Large intestine (tissue), 3 donors: ENCODE results near the gene MON2. TPM values are rescaled to one million over a fixed set of nuclear protein-coding genes. Genes with fewer than 3 reads are reported as not detected.
"Not testable (repeated sequence)": the region's sequence is repeated elsewhere in the genome, so short reads cannot be mapped to it uniquely, and the experiment has no call there.

Experiments used
- DNase-seq, 2 donors: peaks; one replicate each; pipeline versions ENCODE4 v3.0.0 to v3.0.0-alpha.2; 2013
- H3K27ac ChIP-seq: one replicate; pipeline ENCODE4 v1.5.1; 2013; ENCODE audit warnings: low read length
- H3K27me3 ChIP-seq: 2 replicates; pipeline ENCODE4 v1.6.1; 2013; ENCODE audit warnings: low read length; ENCODE audit not compliant: control insufficient read depth, insufficient read depth
- H3K36me3 ChIP-seq: 2 replicates; pipeline ENCODE4 v1.6.1; 2013; ENCODE audit warnings: low read length; ENCODE audit not compliant: control insufficient read depth, insufficient read depth
- H3K4me1 ChIP-seq: one replicate; pipeline ENCODE4 v1.6.1; 2013; ENCODE audit warnings: low read length; ENCODE audit not compliant: control insufficient read depth, insufficient read depth
- H3K4me3 ChIP-seq: one replicate; pipeline ENCODE4 v1.5.1; 2013; ENCODE audit warnings: low read length
- H3K9me3 ChIP-seq: one replicate; pipeline ENCODE4 v1.6.1; 2013; ENCODE audit warnings: mild to moderate bottlenecking, low read depth, low read length, moderate library complexity; ENCODE audit not compliant: control insufficient read depth
- WGBS: methylation state at CpG from one replicate; pipeline ENCODE4 v1.1.5; 2013; ENCODE audit warnings: low lambda C conversion rate; ENCODE audit not compliant: insufficient coverage; 5-methylcytosine and 5-hydroxymethylcytosine counted together
- polyA plus RNA-seq: library from polyadenylated mRNA; unstranded; fragments of 120-200 nt; gene quantifications from one replicate; pipeline ENCODE4 v1.2.1, GENCODE V29; 2013

MON2 gene
- polyA plus RNA-seq, 1 donor = 49.1 TPM

DNA sequence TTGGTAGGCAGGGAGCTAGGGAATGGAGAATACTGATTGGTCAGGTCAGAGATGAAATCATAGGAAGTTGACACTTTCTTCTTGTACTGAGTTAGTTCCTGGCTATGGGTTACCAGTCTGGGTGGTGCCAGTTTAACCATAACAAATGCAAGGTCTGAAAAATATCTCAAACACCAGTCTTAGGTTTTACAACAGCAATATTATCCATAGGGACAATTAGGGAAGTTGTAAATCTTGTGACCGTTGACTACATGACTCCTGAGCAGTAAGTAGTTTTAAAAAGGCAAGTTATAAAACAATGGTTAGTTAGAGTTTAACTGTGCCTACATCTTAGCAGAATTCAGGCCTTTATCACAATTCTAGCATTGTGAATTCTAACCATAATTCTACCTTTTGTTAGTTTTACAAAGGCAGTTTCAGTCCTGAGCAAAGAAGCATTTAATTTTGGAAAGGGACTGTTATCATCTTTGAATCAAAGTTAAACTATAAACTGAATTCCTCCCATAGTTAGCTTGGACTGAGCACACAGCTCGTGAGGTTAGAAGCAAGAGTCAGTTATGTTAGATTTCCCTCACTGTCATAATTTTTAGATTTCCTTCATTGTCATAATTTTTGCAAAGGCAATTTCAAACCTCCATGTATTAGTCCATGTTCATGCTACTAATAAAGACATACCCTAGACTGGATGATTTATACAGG, 19.7 kb upstream of the MON2 start:
- no peak overlapping the region for H3K27ac ChIP-seq
- peaks cover 6% of the 10 kb centered on the region for H3K4me1 ChIP-seq
- H3K36me3 ChIP-seq = no peaks in the 10 kb centered on the region
- DNase-seq = peak in 1 of 2 donors; percentile 54
- WGBS = 33% methylated on average over 1 of the region's 2 CpGs
- H3K27me3 ChIP-seq = no peaks in the 10 kb centered on the region
- peaks cover 3% of the 10 kb centered on the region for H3K9me3 ChIP-seq
- H3K4me3 ChIP-seq = no peak overlapping the region

DNA sequence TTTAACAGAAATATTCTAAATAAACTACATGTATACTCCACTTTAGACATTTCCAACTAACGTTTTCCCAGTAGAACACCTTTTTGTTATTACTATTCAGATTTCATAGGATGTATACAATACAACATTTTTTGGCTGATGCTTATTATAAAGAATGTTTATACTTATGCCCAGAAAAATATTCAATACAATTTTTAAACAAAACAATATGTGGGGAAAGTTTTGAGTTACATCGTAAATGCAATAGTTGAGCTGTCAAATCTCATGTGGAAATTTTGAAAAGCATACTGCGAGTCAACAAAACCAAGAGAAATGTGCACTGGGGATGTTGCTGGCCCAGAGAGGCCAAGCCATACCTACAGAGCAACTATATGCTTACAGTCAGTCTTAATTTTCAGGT, 18.2 kb upstream of the MON2 start:
- 100% methylated on average over 2 of the region's 3 CpGs for WGBS
- Histone ChIP-seq H3K27me3 (no peaks in the 10 kb centered on the region), H3K27ac (no peak overlapping the region), H3K9me3 (peaks cover 3% of the 10 kb centered on the region), H3K4me3 (no peak overlapping the region), H3K4me1 (peaks cover 6% of the 10 kb centered on the region), H3K36me3 (no peaks in the 10 kb centered on the region)
- no peak for DNase-seq

DNA sequence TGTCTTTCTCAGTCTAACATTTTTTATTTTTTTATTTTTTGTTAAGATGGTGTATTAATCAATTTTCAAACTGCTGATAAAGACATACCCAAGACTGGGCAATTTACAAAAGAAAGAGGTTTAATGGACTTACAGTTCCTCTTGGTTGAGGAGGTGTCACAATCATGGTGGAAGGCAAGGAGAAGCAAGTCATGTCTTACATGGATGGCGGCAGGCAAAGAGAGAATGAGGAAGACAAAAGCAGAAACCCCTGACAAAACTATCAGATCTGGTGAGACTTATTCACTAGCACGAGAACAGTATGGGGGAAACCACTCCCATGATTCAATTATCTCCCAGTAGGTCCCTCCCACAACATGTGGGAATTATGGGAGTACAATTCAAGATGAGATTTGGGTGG, 11.2 kb upstream of the MON2 start:
- DNase-seq, H3K27me3 ChIP-seq, H3K27ac ChIP-seq, H3K4me1 ChIP-seq, H3K36me3 ChIP-seq, H3K4me3 ChIP-seq, H3K9me3 ChIP-seq: not testable (repeated sequence)
- WGBS = no CpG with 5 or more reads among the region's 2 CpGs

DNA sequence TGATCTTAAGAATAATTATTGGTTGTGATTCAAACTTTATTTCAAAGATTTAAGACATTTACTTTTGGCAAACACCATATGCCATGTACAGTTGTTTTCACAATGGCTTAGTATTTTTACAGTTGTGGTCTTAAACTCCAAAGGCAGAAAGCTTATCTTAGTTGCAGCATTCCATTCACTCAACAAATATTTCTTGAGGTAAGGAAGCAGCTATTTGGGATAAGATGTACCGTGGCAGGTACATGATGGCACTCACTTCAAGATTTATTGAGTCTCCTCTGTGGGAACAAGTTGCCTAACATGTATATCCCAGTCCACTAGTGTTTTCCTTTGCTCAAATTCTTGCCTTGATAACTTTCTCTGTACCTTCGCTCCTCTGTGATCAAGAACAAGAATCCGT, 8.0 kb upstream of the MON2 start:
- H3K9me3 ChIP-seq = peaks cover 6% of the 10 kb centered on the region
- no peaks in the 10 kb centered on the region for H3K4me1 ChIP-seq
- no peaks in the 10 kb centered on the region for H3K36me3 ChIP-seq
- DNase-seq = no peak
- H3K27me3 ChIP-seq = no peaks in the 10 kb centered on the region
- WGBS = no CpG with 5 or more reads among the region's 3 CpGs
- no peak overlapping the region for H3K27ac ChIP-seq
- no peak overlapping the region for H3K4me3 ChIP-seq

DNA sequence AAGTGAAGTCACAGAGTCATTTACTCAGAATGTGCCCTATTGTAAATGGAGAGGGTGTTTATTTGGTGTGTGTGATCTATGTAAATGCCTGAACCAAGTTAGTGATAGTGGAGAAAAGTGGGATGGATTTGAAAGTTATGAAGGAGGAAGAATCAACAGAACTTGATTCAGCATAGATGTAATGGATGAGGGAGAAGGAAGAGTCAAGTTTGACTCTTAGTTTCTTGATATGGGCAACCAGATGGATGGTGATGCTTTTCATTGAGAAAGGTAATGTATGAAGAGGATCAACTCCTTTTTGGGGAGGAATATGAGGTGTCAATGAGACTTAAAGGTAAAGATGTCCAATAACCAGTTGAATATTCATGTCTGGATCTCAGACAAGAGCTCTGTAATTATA, 6.7 kb upstream of the MON2 start:
- Histone ChIP-seq H3K4me3 (no peak overlapping the region), H3K36me3 (no peaks in the 10 kb centered on the region), H3K27ac (no peak overlapping the region), H3K4me1 (no peaks in the 10 kb centered on the region), H3K9me3 (peaks cover 6% of the 10 kb centered on the region), H3K27me3 (no peaks in the 10 kb centered on the region)
- no peak for DNase-seq

DNA sequence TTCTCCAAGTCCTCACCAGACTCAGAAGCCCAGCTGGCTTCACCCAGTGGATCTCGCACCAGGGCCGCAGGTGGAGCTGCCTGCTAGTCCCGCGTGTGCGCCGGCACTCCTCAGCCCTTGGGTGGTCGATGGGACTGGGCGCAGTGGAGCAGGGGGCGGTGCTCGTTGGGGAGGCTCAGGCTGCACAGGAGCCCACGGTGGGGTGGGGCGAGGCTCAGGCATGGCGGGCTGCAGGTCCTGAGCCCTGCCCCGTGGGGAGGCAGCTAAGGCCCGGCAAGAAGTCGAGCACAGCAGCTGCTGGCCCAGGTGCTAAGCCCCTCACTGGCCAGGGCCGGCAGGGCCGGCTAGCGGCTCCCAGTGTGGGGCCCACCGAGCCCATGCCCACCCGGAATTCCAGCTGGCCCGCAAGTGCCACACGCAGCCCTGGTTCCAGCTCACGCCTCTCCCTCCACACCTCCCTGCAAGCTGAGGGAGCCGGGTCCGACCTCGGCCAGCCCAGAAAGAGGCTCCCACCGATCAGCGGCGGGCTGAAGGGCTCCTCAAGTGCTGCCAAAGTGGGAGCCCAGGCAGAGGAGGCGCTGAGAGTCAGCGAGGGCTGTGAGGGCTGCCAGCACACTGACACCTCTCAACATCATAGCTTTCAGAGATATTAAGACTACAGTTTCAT, 5.3 kb upstream of the MON2 start:
- not testable (repeated sequence) for H3K36me3 ChIP-seq, H3K4me1 ChIP-seq, H3K9me3 ChIP-seq, H3K27me3 ChIP-seq, H3K27ac ChIP-seq, DNase-seq, H3K4me3 ChIP-seq
- no CpG with 5 or more reads among the region's 32 CpGs for WGBS

DNA sequence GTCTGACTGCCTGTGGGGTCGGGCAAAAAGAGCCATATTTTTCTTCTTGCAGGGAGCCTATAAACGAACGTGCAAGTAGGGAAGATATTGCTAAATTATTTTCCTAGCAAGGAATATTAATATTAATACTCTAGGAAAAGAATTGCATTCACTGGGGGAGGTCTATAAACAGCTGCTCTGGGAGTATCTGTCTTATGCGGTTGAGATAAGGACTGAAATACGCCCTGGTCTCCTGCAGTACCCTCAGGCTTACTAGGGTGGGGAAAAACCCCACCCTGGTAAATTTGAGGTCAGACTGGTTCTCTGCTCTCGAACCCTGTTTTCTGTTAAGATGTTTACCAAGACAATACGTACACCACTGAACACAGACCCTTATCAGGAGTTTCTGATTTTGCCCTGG, 3.4 kb upstream of the MON2 start:
- H3K4me1 ChIP-seq, H3K36me3 ChIP-seq, H3K4me3 ChIP-seq, H3K27ac ChIP-seq, H3K9me3 ChIP-seq, DNase-seq, H3K27me3 ChIP-seq: not testable (repeated sequence)
- WGBS = 100% methylated on average over 1 of the region's 7 CpGs

DNA sequence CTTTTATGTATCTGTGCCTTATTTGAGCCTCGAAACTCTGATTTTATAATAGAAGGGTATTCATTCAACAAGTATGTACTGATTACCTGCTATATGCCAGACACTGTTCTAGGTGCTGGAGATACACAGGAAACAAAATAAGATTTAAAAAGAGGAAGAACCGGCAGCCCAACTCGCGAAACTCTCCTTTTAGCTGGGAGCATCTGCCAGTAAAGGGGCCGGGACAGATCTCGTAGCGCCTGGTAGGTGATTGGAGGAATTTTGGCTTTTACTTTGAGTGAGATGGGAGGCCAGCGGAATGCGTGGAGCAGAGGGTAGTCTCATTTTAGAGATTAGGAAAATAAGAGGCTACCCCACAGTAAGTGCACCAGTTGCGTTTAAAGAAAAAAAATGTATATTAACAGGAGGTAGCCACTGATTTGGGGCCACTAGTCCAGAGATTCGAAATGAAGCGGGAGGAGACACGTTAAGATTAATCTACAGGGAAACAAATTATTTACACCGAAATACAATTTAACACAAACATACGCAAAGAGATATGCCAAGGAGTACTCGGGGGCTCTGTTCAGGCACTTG, 520 bp upstream of the MON2 start:
- Histone ChIP-seq H3K9me3 (peaks cover 8% of the 10 kb centered on the region), H3K27ac (peak overlapping the region; percentile 93), H3K4me3 (peak overlapping the region; percentile 95), H3K4me1 (peaks cover 3% of the 10 kb centered on the region), H3K36me3 (no peaks in the 10 kb centered on the region), H3K27me3 (no peaks in the 10 kb centered on the region)
- DNase-seq = no peak
- no CpG with 5 or more reads among the region's 16 CpGs for WGBS

DNA sequence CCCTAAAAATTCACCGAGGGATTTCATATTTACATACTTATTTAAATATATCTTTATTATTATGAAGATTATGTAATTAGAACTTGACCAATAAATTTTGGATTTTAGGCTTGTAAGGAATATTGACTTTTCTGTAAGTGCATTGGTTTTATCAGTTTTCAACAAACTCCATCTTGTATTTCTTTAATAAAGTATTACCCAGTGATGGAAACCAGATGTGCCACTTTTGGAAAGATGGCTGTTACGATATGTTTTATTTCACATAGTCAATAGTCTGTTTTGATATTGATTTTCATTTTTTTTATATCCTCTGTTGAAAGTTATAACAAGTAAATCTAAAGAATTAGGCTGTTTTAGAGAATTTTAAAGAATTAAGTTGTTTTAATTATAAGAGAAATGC, 1.8 kb downstream of the MON2 start:
- Histone ChIP-seq H3K4me1 (peaks cover 3% of the 10 kb centered on the region), H3K36me3 (peaks cover 8% of the 10 kb centered on the region), H3K27ac (no peak overlapping the region), H3K27me3 (no peaks in the 10 kb centered on the region), H3K9me3 (peaks cover 3% of the 10 kb centered on the region), H3K4me3 (peak overlapping the region; percentile 95)
- 89% methylated on average over 1 of the region's 2 CpGs for WGBS
- DNase-seq = no peak

DNA sequence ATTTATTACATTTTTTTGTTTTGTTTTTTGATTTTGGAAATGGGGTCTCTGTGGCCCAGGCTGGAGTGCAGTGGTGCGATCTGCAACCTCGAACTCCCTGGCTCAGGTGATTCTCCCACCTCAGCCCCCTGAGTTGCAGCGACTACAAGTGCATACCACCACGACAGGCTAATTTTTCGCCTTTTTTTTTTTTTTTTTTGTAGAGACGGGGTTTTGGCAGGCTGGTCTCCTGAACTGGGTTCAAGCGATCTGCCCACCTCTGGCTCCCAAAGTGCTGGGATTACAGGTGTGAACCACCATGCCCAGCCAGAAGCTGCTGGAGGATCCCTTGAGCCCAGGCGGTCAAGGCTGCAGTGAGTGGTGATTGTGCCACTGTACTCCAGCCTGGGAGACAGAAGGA, 2.3 kb downstream of the MON2 start:
- H3K4me3 ChIP-seq = no peak overlapping the region
- H3K36me3 ChIP-seq = peaks cover 8% of the 10 kb centered on the region
- H3K27me3 ChIP-seq = no peaks in the 10 kb centered on the region
- peaks cover 3% of the 10 kb centered on the region for H3K4me1 ChIP-seq
- no peak overlapping the region for H3K27ac ChIP-seq
- no peak for DNase-seq
- peaks cover 3% of the 10 kb centered on the region for H3K9me3 ChIP-seq
- whole genome bisulfite sequencing = no CpG with 5 or more reads among the region's 8 CpGs

DNA sequence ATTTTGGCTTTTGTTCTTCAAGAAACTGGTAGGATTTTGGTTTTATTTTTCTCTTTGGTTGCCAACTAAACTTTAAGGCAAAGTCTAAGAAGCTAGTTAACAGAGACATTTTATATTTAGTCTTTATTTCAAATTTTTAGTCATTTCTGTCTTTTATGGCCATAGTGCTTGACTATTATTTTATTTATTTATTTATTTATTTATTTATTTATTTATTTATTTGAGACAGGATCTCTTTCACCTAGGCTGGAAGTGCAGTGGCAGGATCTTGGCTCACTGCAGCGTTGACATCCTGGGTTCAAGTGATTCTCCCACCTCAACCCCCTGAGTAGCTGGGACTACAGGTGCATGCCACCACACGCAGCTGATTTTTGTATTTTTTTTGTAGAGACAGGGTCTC, 3.1 kb downstream of the MON2 start:
- peaks cover 3% of the 10 kb centered on the region for H3K4me1 ChIP-seq
- no peak overlapping the region for H3K27ac ChIP-seq
- no CpG with 5 or more reads among the region's 2 CpGs for WGBS
- peaks cover 8% of the 10 kb centered on the region for H3K36me3 ChIP-seq
- H3K4me3 ChIP-seq = no peak overlapping the region
- H3K9me3 ChIP-seq = peaks cover 3% of the 10 kb centered on the region
- no peak for DNase-seq
- no peaks in the 10 kb centered on the region for H3K27me3 ChIP-seq
